ENCODE measurements around the gene MRNIP. TPM values are rescaled to one million over a fixed set of nuclear protein-coding genes. Genes with fewer than 3 reads are reported as not detected.

The MRNIP gene
- total and polyA plus RNA-seq, 2 of the 4 experiments (the other 2 are of a cell fraction) = 6.6 to 24.7 TPM

GRCh38 chr5:179906294-179906794, 47.7 kb upstream of the MRNIP start:
- no peak for DNase-seq
- H3K9ac ChIP-seq (ENCODE audit: low read depth, low read length) = peak overlapping the region; percentile 83
- no peak for TF ChIP-seq NFE2L2 (IDR thresholded peaks at IDR 0.05; ENCODE audit: low read depth, low read length)
- no peak for TF ChIP-seq MAFK (IDR thresholded peaks at IDR 0.05; ENCODE audit: low read depth, low read length)
- TF ChIP-seq BHLHE40 (IDR thresholded peaks at IDR 0.05; ENCODE audit: low read depth, low read length) = no peak
- TF ChIP-seq CHD1 (IDR thresholded peaks at IDR 0.05; ENCODE audit: low read depth, low read length) = no peak
- no peak for TF ChIP-seq MAZ (IDR thresholded peaks at IDR 0.05; ENCODE audit: borderline replicate concordance, low read depth, low read length)
- no peak for TF ChIP-seq SMC3 (IDR thresholded peaks at IDR 0.05; ENCODE audit: low read depth, low read length)
- TF ChIP-seq RCOR1 (IDR thresholded peaks at IDR 0.05; ENCODE audit: insufficient replicate concordance, low read length) = no peak
- TF ChIP-seq MXI1 (IDR thresholded peaks at IDR 0.05; ENCODE audit: borderline replicate concordance, low read depth, low read length) = no peak
- TF ChIP-seq RFX5 (IDR thresholded peaks at IDR 0.05; ENCODE audit: low read depth, low read length) = no peak
- no peak for TF ChIP-seq POLR2A (IDR thresholded peaks at IDR 0.05; ENCODE audit: low read depth, low read length)
- TF ChIP-seq CEBPB (IDR thresholded peaks at IDR 0.05; ENCODE audit: low read depth, low read length) = no peak
- no peak for TF ChIP-seq RAD21 (IDR thresholded peaks at IDR 0.05; ENCODE audit: low read length)
- TF ChIP-seq, protein P1, sequence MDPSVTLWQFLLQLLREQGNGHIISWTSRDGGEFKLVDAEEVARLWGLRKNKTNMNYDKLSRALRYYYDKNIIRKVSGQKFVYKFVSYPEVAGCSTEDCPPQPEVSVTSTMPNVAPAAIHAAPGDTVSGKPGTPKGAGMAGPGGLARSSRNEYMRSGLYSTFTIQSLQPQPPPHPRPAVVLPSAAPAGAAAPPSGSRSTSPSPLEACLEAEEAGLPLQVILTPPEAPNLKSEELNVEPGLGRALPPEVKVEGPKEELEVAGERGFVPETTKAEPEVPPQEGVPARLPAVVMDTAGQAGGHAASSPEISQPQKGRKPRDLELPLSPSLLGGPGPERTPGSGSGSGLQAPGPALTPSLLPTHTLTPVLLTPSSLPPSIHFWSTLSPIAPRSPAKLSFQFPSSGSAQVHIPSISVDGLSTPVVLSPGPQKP (IDR thresholded peaks at IDR 0.05; ENCODE audit: borderline replicate concordance, low read depth, low read length) = no peak
- TF ChIP-seq, protein P2, sequence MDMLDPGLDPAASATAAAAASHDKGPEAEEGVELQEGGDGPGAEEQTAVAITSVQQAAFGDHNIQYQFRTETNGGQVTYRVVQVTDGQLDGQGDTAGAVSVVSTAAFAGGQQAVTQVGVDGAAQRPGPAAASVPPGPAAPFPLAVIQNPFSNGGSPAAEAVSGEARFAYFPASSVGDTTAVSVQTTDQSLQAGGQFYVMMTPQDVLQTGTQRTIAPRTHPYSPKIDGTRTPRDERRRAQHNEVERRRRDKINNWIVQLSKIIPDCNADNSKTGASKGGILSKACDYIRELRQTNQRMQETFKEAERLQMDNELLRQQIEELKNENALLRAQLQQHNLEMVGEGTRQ (IDR thresholded peaks at IDR 0.05; ENCODE audit: low read depth, low read length) = no peak
- no peak for TF ChIP-seq FOS (IDR thresholded peaks at IDR 0.05; ENCODE audit: low read depth, low read length)
- TF ChIP-seq CTCF (conservative IDR thresholded peaks at IDR 0.05; ENCODE audit: low read depth, low read length) = no peak

More at GRCh38 chr5:179906294-179906794, 47.7 kb upstream of the MRNIP start:
- H4K8ac ChIP-seq (ENCODE audit: low read depth in 2 of 2, low read length in 2 of 2) = no peak overlapping the region; a peak in 2 of 4 replicates
- H3K4me1 ChIP-seq (ENCODE audit: control insufficient read depth, insufficient read depth, low read length) = peaks cover 7% of the 10 kb centered on the region; the same call in 1 of the 2 replicates
- no TSS peak for BruUV-seq (replicated peaks)
- intact Hi-C loops (cut with micrococcal nuclease) = loop anchor here (5.0 kb wide), 2 partner anchors 104 to 166 kb away; partner anchors contain the start of gene RNF130
- no peak overlapping the region for H3K56ac ChIP-seq (ENCODE audit: extremely low read depth, insufficient read depth, low read length)
- H3K14ac ChIP-seq (replicated peaks; ENCODE audit: low read depth, low read length) = no peak overlapping the region
- in situ Hi-C loops (cut with MboI; ENCODE audit: low sequenced_read_pairs) = no loop called here
- H3K79me1 ChIP-seq (ENCODE audit: low read depth in 1 of 2, low read length in 2 of 2) = peaks cover 27 to 50% of the 10 kb centered on the region in 2 experiments
- H3K18ac ChIP-seq (ENCODE audit: low read depth, low read length) = no peak overlapping the region
- peak overlapping the region; percentile 68 for H2AK9ac ChIP-seq (replicated peaks; ENCODE audit: low read depth, low read length, poor library complexity)
- peaks cover 4% of the 10 kb centered on the region; the same call in 1 of the 2 replicates for H3K9me1 ChIP-seq (ENCODE audit: insufficient read depth, low read length)
- 0 out of 2 replicates have a peak overlapping the region, but pooled peaks have one; percentile 4 for H2AK5ac ChIP-seq (ENCODE audit: low read depth, low read length)
- no peak overlapping the region for H2AFZ ChIP-seq (replicated peaks; ENCODE audit: low read length, poor library complexity)
- H3K23ac ChIP-seq (ENCODE audit: low read depth, low read length) = peak overlapping the region; percentile 1; the same call in 1 of the 2 replicates
- H4K5ac ChIP-seq (ENCODE audit: low read depth, low read length) = no peak overlapping the region
- peak overlapping the region; percentile 86 for H3K4me2 ChIP-seq (ENCODE audit: low read depth, low read length)
- POLR2A ChIA-PET (ENCODE audit: unreplicated experiment) = no interaction called here
- no peak overlapping the region for H2BK5ac ChIP-seq (ENCODE audit: low read depth, low read length, poor library complexity, severe bottlenecking)
- H4K91ac ChIP-seq (ENCODE audit: insufficient read depth, low read depth, low read length) = no peak overlapping the region
- no peaks in the 10 kb centered on the region for H3K27me3 ChIP-seq (ENCODE audit: control insufficient read depth, insufficient read depth, low read length)
- H2BK15ac ChIP-seq (ENCODE audit: low read depth, low read length) = no peak overlapping the region
- peaks cover 29% of the 10 kb centered on the region for H3K36me3 ChIP-seq (ENCODE audit: control insufficient read depth, insufficient read depth, low read length)
- no peak for ATAC-seq (ENCODE audit: low read depth)
- no peaks in the 10 kb centered on the region for H3K9me3 ChIP-seq (ENCODE audit: control insufficient read depth, insufficient read depth, low read length)
- dilution Hi-C loops (cut with HindIII; ENCODE audit: low sequenced_read_pairs, unreplicated experiment) = no loop called here
- H2BK20ac ChIP-seq (ENCODE audit: low read depth, low read length) = no peak overlapping the region
- 86% methylated on average over 23 of the region's 24 CpGs; no CpG with 5 or more reads in 1 of the 2 experiments for WGBS, 2 experiments (ENCODE audit: extremely low coverage in 2 of 2, insufficient read length in 1 of 2)
- peak overlapping the region; percentile 99 for H3K4me3 ChIP-seq (ENCODE audit: insufficient read depth, low read depth, low read length)
- CTCF ChIA-PET = interaction anchor here (0.6 kb wide), 1 partner anchor 10 kb away, joined by 3 read pairs; no protein-coding TSS in a partner anchor
- no peak overlapping the region for H3K27ac ChIP-seq (ENCODE audit: insufficient read depth, low read length)
- no peak overlapping the region for H2BK120ac ChIP-seq (ENCODE audit: low read depth, low read length)
- H4K20me1 ChIP-seq (ENCODE audit: insufficient read depth, low read length) = peaks cover 14% of the 10 kb centered on the region
- H3K4ac ChIP-seq (ENCODE audit: low read depth, low read length) = no peak overlapping the region

Measured in IMR-90 (cell line).